Panc1 (cell line): Measurements from ENCODE around the gene YKT6.

Experiments
- CTCF ChIP-seq: fragments of 450-650 bp; IDR thresholded peaks from 2 replicates; pipeline ENCODE4 v1.5.1; 2017; ENCODE audit warnings: mild to moderate bottlenecking
- POLR2AphosphoS5 ChIP-seq: IDR thresholded peaks from 2 replicates; pipeline ENCODE4 v1.6.1; 2012; ENCODE audit warnings: mild to moderate bottlenecking, low read depth, low read length, moderate library complexity

DNA sequence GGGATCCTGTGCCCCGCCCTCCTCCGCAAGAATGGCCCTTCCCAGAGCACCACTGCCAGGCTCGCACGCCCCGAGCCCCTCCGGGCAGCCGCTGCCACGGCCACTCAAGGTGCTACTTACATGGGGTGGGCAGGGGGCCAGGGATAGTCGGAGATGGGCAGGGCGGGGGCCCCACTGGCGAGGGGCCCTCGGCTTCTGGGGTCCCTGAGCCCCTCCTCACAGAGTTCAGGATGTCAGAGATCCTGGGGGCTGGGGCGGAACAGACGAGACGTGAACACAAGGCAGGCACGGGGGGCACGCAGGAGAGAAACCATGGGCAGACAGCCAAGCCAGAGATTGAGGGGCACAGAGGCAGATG is 25.6 kb downstream of the YKT6 start:
- no peak for TF ChIP-seq POLR2AphosphoS5
- TF ChIP-seq CTCF, result no peak
